ENCODE results near the gene TRIM8. TPM values are rescaled to one million over a fixed set of nuclear protein-coding genes. Genes with fewer than 3 reads are reported as not detected.

Gene TRIM8
- total RNA-seq, 1 experiment from 2014 or later = 73.0 TPM

GRCh38 chr10:102596506-102596971 is 47.7 kb upstream of the TRIM8 start:
- no peak overlapping the region for H2AFZ ChIP-seq

GRCh38 chr10:102597131-102597991 is 46.9 kb upstream of the TRIM8 start:
- Histone ChIP-seq H3K4me2 (no peak overlapping the region), H3K79me2 (ENCODE audit: low read depth) (no peaks in the 10 kb centered on the region), H4K20me1 (ENCODE audit: insufficient read depth) (no peaks in the 10 kb centered on the region), H3K9me2 (ENCODE audit: insufficient read depth) (no peaks in the 10 kb centered on the region), H3F3A (ENCODE audit: insufficient read depth, low read depth) (no peaks in the 10 kb centered on the region), H2AFZ (no peak overlapping the region), H3K4me1 (replicated peaks; ENCODE audit: insufficient read depth) (no peaks in the 10 kb centered on the region), H3K27me3 (ENCODE audit: insufficient read depth, low read depth) (no peaks in the 10 kb centered on the region), H3K4me3 (no peak overlapping the region), H3K9me3 (ENCODE audit: insufficient read depth, low read depth) (no peaks in the 10 kb centered on the region), H3K27ac (no peak overlapping the region), H3K36me3 (ENCODE audit: low read depth) (no peaks in the 10 kb centered on the region)
- DNase-seq = no peak
- ChIA-PET POLR2A (ENCODE audit: unreplicated experiment) (interaction anchor here (0.6 kb wide), 1 partner anchor 247 kb away, joined by 4 read pairs; no protein-coding TSS in a partner anchor), CTCF (interaction anchor here (0.6 kb wide), 1 partner anchor 438 kb away, joined by 4 read pairs; no protein-coding TSS in a partner anchor)
- TF ChIP-seq, protein P1, sequence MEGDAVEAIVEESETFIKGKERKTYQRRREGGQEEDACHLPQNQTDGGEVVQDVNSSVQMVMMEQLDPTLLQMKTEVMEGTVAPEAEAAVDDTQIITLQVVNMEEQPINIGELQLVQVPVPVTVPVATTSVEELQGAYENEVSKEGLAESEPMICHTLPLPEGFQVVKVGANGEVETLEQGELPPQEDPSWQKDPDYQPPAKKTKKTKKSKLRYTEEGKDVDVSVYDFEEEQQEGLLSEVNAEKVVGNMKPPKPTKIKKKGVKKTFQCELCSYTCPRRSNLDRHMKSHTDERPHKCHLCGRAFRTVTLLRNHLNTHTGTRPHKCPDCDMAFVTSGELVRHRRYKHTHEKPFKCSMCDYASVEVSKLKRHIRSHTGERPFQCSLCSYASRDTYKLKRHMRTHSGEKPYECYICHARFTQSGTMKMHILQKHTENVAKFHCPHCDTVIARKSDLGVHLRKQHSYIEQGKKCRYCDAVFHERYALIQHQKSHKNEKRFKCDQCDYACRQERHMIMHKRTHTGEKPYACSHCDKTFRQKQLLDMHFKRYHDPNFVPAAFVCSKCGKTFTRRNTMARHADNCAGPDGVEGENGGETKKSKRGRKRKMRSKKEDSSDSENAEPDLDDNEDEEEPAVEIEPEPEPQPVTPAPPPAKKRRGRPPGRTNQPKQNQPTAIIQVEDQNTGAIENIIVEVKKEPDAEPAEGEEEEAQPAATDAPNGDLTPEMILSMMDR (conservative IDR thresholded peaks at IDR 0.05) = no peak
- no peak for TF ChIP-seq EZH2 (IDR thresholded peaks at IDR 0.05; ENCODE audit: low read depth)
- intact Hi-C loops (cut with micrococcal nuclease; ENCODE audit: unreplicated experiment) = no loop called here
- BruUV-seq (replicated peaks) = no TSS peak

More at GRCh38 chr10:102596506-102596971, 47.7 kb upstream of the TRIM8 start:
- no TSS peak for BruUV-seq (replicated peaks)
- no peak overlapping the region for H3K27ac ChIP-seq
- intact Hi-C loops (cut with micrococcal nuclease; ENCODE audit: unreplicated experiment) = no loop called here
- DNase-seq = peak; percentile 41 to 49
- H3K27me3 ChIP-seq (ENCODE audit: insufficient read depth, low read depth) = no peaks in the 10 kb centered on the region
- H3K4me3 ChIP-seq = no peak overlapping the region
- no peaks in the 10 kb centered on the region for H4K20me1 ChIP-seq (ENCODE audit: insufficient read depth)
- H3K79me2 ChIP-seq (ENCODE audit: low read depth) = no peaks in the 10 kb centered on the region
- CTCF ChIA-PET = interaction anchor here (0.6 to 1.1 kb wide), 3 partner anchors 48 to 615 kb away, joined by 4 read pairs; no protein-coding TSS in a partner anchor
- no peaks in the 10 kb centered on the region for H3K9me3 ChIP-seq (ENCODE audit: insufficient read depth, low read depth)
- no peaks in the 10 kb centered on the region for H3F3A ChIP-seq (ENCODE audit: insufficient read depth, low read depth)
- POLR2A ChIA-PET (ENCODE audit: unreplicated experiment) = interaction anchor here (0.6 kb wide), 1 partner anchor 246 kb away, joined by 4 read pairs; no protein-coding TSS in a partner anchor
- H3K9me2 ChIP-seq (ENCODE audit: insufficient read depth) = no peaks in the 10 kb centered on the region
- H3K4me1 ChIP-seq (replicated peaks; ENCODE audit: insufficient read depth) = no peaks in the 10 kb centered on the region
- no peak overlapping the region for H3K4me2 ChIP-seq
- no peaks in the 10 kb centered on the region for H3K36me3 ChIP-seq (ENCODE audit: low read depth)
- TF ChIP-seq EZH2 (IDR thresholded peaks at IDR 0.05; ENCODE audit: low read depth) = no peak
- TF ChIP-seq, protein P1 (conservative IDR thresholded peaks at IDR 0.05) = peak; percentile 81

DNA sequence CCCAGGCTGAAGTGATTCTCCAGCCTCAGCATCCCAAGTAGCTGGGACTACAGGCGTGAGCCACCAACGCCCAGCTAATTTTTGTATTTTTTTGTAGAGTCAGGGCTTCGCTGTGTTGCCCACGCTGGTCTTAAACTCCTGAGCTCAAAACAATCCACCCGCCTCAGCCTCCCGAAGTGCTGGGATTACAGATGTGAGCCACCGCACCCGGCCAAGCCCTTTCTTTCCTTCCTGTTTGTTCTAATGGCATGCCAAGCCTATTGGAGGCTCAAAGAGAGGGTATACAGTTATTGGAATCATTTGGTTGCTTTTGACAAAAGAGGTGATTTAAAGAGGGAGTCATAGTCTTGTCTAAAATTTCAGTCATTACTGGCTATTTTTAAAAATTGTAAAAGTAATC is 46.0 kb upstream of the TRIM8 start:
- Histone ChIP-seq H3K36me3 (ENCODE audit: low read depth) (no peaks in the 10 kb centered on the region), H3K4me3 (no peak overlapping the region), H3K4me2 (no peak overlapping the region), H3K27ac (no peak overlapping the region), H3K9me3 (ENCODE audit: insufficient read depth, low read depth) (no peaks in the 10 kb centered on the region), H3K9me2 (ENCODE audit: insufficient read depth) (no peaks in the 10 kb centered on the region), H2AFZ (no peak overlapping the region), H3F3A (ENCODE audit: insufficient read depth, low read depth) (no peaks in the 10 kb centered on the region), H4K20me1 (ENCODE audit: insufficient read depth) (no peaks in the 10 kb centered on the region), H3K79me2 (ENCODE audit: low read depth) (no peaks in the 10 kb centered on the region), H3K4me1 (replicated peaks; ENCODE audit: insufficient read depth) (peaks cover 1% of the 10 kb centered on the region; the same call in 1 of the 2 replicates), H3K27me3 (ENCODE audit: insufficient read depth, low read depth) (no peaks in the 10 kb centered on the region)
- ChIA-PET POLR2A (ENCODE audit: unreplicated experiment) (no interaction called here), CTCF (no interaction called here)
- TF ChIP-seq, protein P1 (conservative IDR thresholded peaks at IDR 0.05) = no peak
- TF ChIP-seq EZH2 (IDR thresholded peaks at IDR 0.05; ENCODE audit: low read depth) = no peak
- intact Hi-C loops (cut with micrococcal nuclease; ENCODE audit: unreplicated experiment) = no loop called here
- DNase-seq = no peak
- BruUV-seq (replicated peaks) = no TSS peak
